ENCODE data around the gene FOXL2. TPM values are rescaled to one million over a fixed set of nuclear protein-coding genes. Genes with fewer than 3 reads are reported as not detected.

FOXL2 gene
- polyA plus RNA-seq, 1 experiment, result 0.07 TPM

- DNase-seq (ENCODE audit: low read depth, low spot score), result no peak
- H3K27me3 ChIP-seq (ENCODE audit: control insufficient read depth, insufficient read depth, low read length), result peaks cover 88% of the 10 kb centered on the region
- peaks cover 5% of the 10 kb centered on the region; the same call in 1 of the 2 replicates for H3K9me3 ChIP-seq (ENCODE audit: control insufficient read depth, insufficient read depth, low read length)
- no peak for TF ChIP-seq CTCF (IDR thresholded peaks at IDR 0.05; ENCODE audit: low read depth, low read length)
- H3K4me3 ChIP-seq (ENCODE audit: low read depth, low read length), result no peak overlapping the region
- H3K27ac ChIP-seq (ENCODE audit: low read depth, low read length), result no peak overlapping the region
- ChIA-PET POLR2A (no interaction called here), CTCF (interaction anchor here (1.1 to 5.4 kb wide), 3 partner anchors 14 to 22 kb away, joined by 4 to 50 read pairs (median 6); no protein-coding TSS in a partner anchor)
Observed at GRCh38 chr3:138937690-138938055, 9.3 kb downstream of the FOXL2 start.

DNA sequence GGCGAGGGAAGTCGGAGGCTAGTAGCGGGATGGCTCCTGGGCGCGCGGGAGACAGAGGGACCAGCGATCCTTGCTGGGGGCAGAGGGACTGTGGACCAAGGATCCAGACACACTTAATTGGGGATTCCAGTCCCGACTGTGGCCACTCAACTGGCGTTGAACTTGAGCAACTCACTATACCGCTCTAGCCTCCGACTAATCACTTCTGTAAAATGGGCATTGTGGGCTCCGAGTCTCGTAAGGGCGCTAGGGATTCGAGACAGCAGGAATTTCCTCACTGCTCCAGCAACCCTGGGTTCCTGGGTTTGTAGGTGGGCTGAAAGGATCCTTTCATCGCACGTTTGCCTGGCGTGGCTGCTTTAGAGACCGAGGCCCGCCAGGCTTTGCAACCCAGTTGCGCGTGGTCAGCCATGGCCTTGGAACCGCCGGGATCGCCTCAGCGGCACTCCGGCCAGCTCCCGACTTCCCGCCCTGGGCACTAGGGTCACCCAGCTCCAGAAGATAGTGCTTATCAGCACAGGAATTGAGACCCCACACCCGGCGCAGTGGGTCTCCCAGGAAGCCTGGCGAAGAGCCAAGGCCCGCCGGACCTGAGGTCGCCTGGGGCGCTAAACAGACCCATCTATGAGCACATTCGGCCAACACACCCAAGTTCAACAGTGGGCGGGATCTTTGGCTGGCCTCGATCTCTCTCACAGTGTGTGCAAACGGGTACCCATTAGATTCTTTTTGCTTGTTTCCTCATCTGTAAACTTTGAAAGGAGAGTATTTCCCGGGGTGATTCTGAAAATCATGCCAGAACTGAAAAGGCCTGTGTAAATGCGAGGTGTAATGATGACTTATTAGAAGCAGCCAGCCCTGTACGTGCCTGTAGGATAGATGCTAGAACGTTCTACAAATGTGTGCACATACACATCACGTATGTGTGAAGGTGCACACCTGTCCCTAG lies 9.9 kb downstream of the FOXL2 start:
- TF ChIP-seq CTCF (IDR thresholded peaks at IDR 0.05; ENCODE audit: low read depth, low read length), result no peak
- CTCF ChIA-PET, result interaction anchor here (0.8 to 5.4 kb wide), 35 partner anchors 7 to 519 kb away, joined by 3 to 82 read pairs (median 5); partner anchors contain the start of genes CEP70, FOXL2 and FOXL2NB
- POLR2A ChIA-PET, result interaction anchor here (1.0 kb wide), 1 partner anchor 343 kb away, joined by 5 read pairs; the partner anchor contains the start of gene CEP70
- Histone ChIP-seq H3K27me3 (ENCODE audit: control insufficient read depth, insufficient read depth, low read length) (peaks cover 81% of the 10 kb centered on the region), H3K4me3 (ENCODE audit: low read depth, low read length) (no peak overlapping the region), H3K9me3 (ENCODE audit: control insufficient read depth, insufficient read depth, low read length) (peaks cover 5% of the 10 kb centered on the region; the same call in 1 of the 2 replicates), H3K27ac (ENCODE audit: low read depth, low read length) (no peak overlapping the region)
- no peak for DNase-seq (ENCODE audit: low read depth, low spot score)

GRCh38 chr3:138935863-138936740 lies 10.8 kb downstream of the FOXL2 start:
- Histone ChIP-seq H3K9me3 (ENCODE audit: control insufficient read depth, insufficient read depth, low read length) (peaks cover 5% of the 10 kb centered on the region; the same call in 1 of the 2 replicates), H3K27ac (ENCODE audit: low read depth, low read length) (no peak overlapping the region), H3K4me3 (ENCODE audit: low read depth, low read length) (peak overlapping the region; percentile 55), H3K27me3 (ENCODE audit: control insufficient read depth, insufficient read depth, low read length) (peaks cover 76% of the 10 kb centered on the region)
- DNase-seq (ENCODE audit: low read depth, low spot score), result no peak
- ChIA-PET CTCF (interaction anchor here (0.5 to 5.4 kb wide), 66 partner anchors 8 to 586 kb away, joined by 3 to 82 read pairs (median 4); partner anchors contain the start of genes CEP70, FOXL2 and FOXL2NB), POLR2A (interaction anchor here (0.7 to 1.0 kb wide), 3 partner anchors 13 to 356 kb away, joined by 4 to 5 read pairs (median 5); partner anchors contain the start of gene CEP70)
- TF ChIP-seq CTCF (IDR thresholded peaks at IDR 0.05; ENCODE audit: low read depth, low read length), result peak; percentile 77

DNA sequence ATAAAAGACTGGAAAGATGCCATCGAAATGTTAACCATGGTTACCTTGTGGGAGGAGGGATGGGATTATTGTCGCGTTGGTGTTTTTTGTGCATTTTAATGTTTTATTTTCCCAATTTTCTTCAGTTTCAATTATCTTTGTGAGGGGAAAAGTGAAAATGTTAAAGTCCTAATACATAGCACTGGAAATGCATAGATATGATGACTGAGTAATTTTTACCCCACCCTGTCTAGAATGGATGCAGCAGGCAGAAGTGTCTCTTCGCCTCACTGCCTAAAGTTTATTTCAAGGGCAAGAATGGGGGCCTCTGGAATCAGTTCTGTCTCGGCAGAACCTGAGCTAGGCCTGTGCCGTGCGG lies 11.5 kb downstream of the FOXL2 start:
- POLR2A ChIA-PET, result interaction anchor here (0.8 kb wide), 1 partner anchor 12 kb away, joined by 4 read pairs; no protein-coding TSS in a partner anchor
- DNase-seq (ENCODE audit: low read depth, low spot score), result no peak
- Histone ChIP-seq H3K27me3 (ENCODE audit: control insufficient read depth, insufficient read depth, low read length) (peaks cover 70% of the 10 kb centered on the region), H3K4me3 (ENCODE audit: low read depth, low read length) (no peak overlapping the region; the same call in 1 of the 2 replicates), H3K27ac (ENCODE audit: low read depth, low read length) (no peak overlapping the region), H3K9me3 (ENCODE audit: control insufficient read depth, insufficient read depth, low read length) (peaks cover 5% of the 10 kb centered on the region; the same call in 1 of the 2 replicates)
- TF ChIP-seq CTCF (IDR thresholded peaks at IDR 0.05; ENCODE audit: low read depth, low read length), result no peak
- CTCF ChIA-PET, result interaction anchor here (0.5 to 5.4 kb wide), 58 partner anchors 11 to 585 kb away, joined by 3 to 82 read pairs (median 4); partner anchors contain the start of genes CEP70, FOXL2 and FOXL2NB
